Mesenchymal stem cell (in vitro differentiated cells and primary cell): ENCODE results near the gene RNH1.

Experiments
- DNase-seq: peaks from one replicate; pipeline ENCODE4 v3.0.0-alpha.2; 2013
- H2AFZ ChIP-seq: one replicate; pipeline ENCODE4 v1.6.1; 2013; ENCODE audit warnings: low read depth, mild to moderate bottlenecking, control low read depth, inconsistent platforms, low read length, moderate library complexity
- H2AK5ac ChIP-seq: 2 replicates; pipeline ENCODE4 v1.6.1; 2013; ENCODE audit warnings: low read length, moderate library complexity, mild to moderate bottlenecking, inconsistent platforms; ENCODE audit not compliant: severe bottlenecking
- H2BK120ac ChIP-seq: one replicate; pipeline ENCODE4 v1.6.1; 2013; ENCODE audit warnings: low read depth, mild to moderate bottlenecking, inconsistent platforms, low read length, moderate library complexity
- H2BK12ac ChIP-seq, 2 experiments: one replicate each; pipeline ENCODE4 v1.6.1; 2013; ENCODE audit warnings: inconsistent platforms in 2 of 2, low read length in 2 of 2, mild to moderate bottlenecking in 2 of 2, moderate library complexity in 2 of 2, control low read depth in 1 of 2
- H2BK15ac ChIP-seq: one replicate; pipeline ENCODE4 v1.6.1; 2013; ENCODE audit warnings: mild to moderate bottlenecking, low read depth, inconsistent platforms; ENCODE audit not compliant: poor library complexity, severe bottlenecking
- H2BK5ac ChIP-seq: 2 replicates; pipeline ENCODE4 v1.6.1; 2013; ENCODE audit warnings: low read depth, mild to moderate bottlenecking, low read length, control low read depth, inconsistent platforms; ENCODE audit not compliant: poor library complexity, severe bottlenecking
- H3K14ac ChIP-seq, 2 experiments: one replicate each; pipeline ENCODE4 v1.6.1; 2013; ENCODE audit warnings: inconsistent platforms in 2 of 2, low read length in 2 of 2, control low read depth in 1 of 2, mild to moderate bottlenecking in 1 of 2, moderate library complexity in 1 of 2
- H3K18ac ChIP-seq, 2 experiments: one replicate each; pipeline ENCODE4 v1.6.1; 2013; ENCODE audit warnings: inconsistent platforms in 2 of 2, low read length in 2 of 2, control low read depth in 1 of 2, low read depth in 1 of 2, mild to moderate bottlenecking in 1 of 2
- H3K23ac ChIP-seq, 2 experiments: one replicate each; pipeline ENCODE4 v1.6.1; 2013; ENCODE audit warnings: inconsistent platforms in 2 of 2, low read length in 2 of 2, mild to moderate bottlenecking in 2 of 2, moderate library complexity in 2 of 2, control low read depth in 1 of 2
- H3K27ac ChIP-seq: 2 replicates; pipeline ENCODE4 v1.5.1; 2013; ENCODE audit warnings: mild to moderate bottlenecking, moderate library complexity, low read length, control low read depth, inconsistent platforms; ENCODE audit not compliant: poor library complexity, severe bottlenecking
- H3K27me3 ChIP-seq, 2 experiments: 2 replicates each; pipeline versions ENCODE4 v1.6.1 to v1.7.0; 2013; ENCODE audit warnings: low read length in 2 of 2, mild to moderate bottlenecking in 2 of 2, moderate library complexity in 2 of 2, control low read depth in 1 of 2, inconsistent platforms in 1 of 2; ENCODE audit not compliant: control insufficient read depth in 1 of 2, insufficient read depth in 1 of 2
- H3K36me3 ChIP-seq, 2 experiments: 2 replicates each; pipeline versions ENCODE4 v1.6.1 to v1.7.0; 2013; ENCODE audit warnings: low read length in 2 of 2, control low read depth in 1 of 2, inconsistent platforms in 1 of 2, low read depth in 1 of 2, mild to moderate bottlenecking in 1 of 2; ENCODE audit not compliant: insufficient read depth in 2 of 2, control insufficient read depth in 1 of 2
- H3K4ac ChIP-seq, 2 experiments: one replicate each; pipeline ENCODE4 v1.6.1; 2013; ENCODE audit warnings: inconsistent platforms in 2 of 2, low read length in 2 of 2, mild to moderate bottlenecking in 2 of 2, moderate library complexity in 2 of 2, control low read depth in 1 of 2, low read depth in 1 of 2
- H3K4me1 ChIP-seq: 2 replicates; pipeline ENCODE4 v1.6.1; 2013; ENCODE audit warnings: low read depth, low read length, control low read depth; ENCODE audit not compliant: control insufficient read depth, insufficient read depth
- H3K4me2 ChIP-seq: 2 replicates; pipeline ENCODE4 v1.6.1; 2013; ENCODE audit warnings: low read length, mild to moderate bottlenecking, inconsistent platforms; ENCODE audit not compliant: poor library complexity, severe bottlenecking
- H3K4me3 ChIP-seq, 2 experiments: 2 replicates each; pipeline versions ENCODE4 v1.5.1 to v1.7.0; 2013; ENCODE audit warnings: low read length in 2 of 2, mild to moderate bottlenecking in 2 of 2, control low read depth in 1 of 2, low read depth in 1 of 2; ENCODE audit not compliant: insufficient read depth in 1 of 2
- H3K79me1 ChIP-seq: replicated peaks from 2 replicates; pipeline ENCODE4 v1.6.1; 2013; ENCODE audit warnings: mild to moderate bottlenecking, control low read depth, low read length, inconsistent platforms; ENCODE audit not compliant: poor library complexity, severe bottlenecking
- H3K9ac ChIP-seq: 2 replicates; pipeline ENCODE4 v1.7.0; 2013; ENCODE audit warnings: mild to moderate bottlenecking, low read length, moderate library complexity
- H3K9me3 ChIP-seq: 2 replicates; pipeline ENCODE4 v1.7.0; 2013; ENCODE audit warnings: mild to moderate bottlenecking, low read length; ENCODE audit not compliant: control insufficient read depth
- H4K8ac ChIP-seq: one replicate; pipeline ENCODE4 v1.6.1; 2013; ENCODE audit warnings: inconsistent platforms, mild to moderate bottlenecking, low read length, moderate library complexity
- H4K91ac ChIP-seq: one replicate; pipeline ENCODE4 v1.6.1; 2013; ENCODE audit warnings: mild to moderate bottlenecking, low read length, inconsistent platforms
- WGBS: methylation state at CpG from one replicate; pipeline ENCODE4 v1.1.7; 2013; ENCODE audit warnings: mixed read lengths; 5-methylcytosine and 5-hydroxymethylcytosine counted together

Gene RNH1

GRCh38 chr11:532527-532985 is 25.5 kb upstream of the RNH1 start:
- no peak overlapping the region for H2BK5ac ChIP-seq

DNA sequence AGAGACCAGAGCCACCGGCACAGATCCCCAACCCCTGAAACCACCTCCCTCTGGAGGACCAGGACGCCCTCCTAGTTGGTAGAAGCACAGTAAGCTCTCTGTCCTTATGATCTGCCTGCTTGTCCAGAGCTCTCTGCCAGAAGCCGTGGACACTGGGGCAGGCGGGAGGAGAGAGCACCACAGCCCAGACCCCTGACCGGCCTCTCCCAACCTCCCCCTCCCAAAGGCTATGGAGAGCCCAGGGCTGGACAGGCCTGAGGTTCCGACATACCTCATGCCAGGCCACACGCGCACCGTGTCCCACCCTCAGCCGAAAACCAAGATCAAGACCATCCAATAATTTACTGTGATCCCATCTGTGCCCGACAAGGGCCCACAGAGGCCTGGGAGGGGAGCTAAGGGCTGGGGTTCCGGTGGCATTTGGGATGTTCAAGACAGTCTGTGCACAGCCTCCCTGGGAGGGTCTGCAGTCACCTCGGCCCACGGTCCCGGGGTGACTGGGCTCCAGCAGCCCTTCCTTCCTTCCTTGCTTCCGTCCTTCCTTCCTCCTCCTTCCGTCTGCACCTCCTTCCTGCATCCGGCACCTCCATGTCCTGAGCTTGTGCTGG is 25.0 kb upstream of the RNH1 start:
- H3K4me3 ChIP-seq = no peak overlapping the region
- H3K4me1 ChIP-seq = peaks cover 25% of the 10 kb centered on the region
- H2BK15ac ChIP-seq = no peak overlapping the region
- peaks cover 27 to 50% of the 10 kb centered on the region in 2 experiments for H3K36me3 ChIP-seq
- no peak overlapping the region for H3K4ac ChIP-seq
- 95% methylated on average over 13 of the region's 18 CpGs for WGBS
- H3K4me2 ChIP-seq = no peak overlapping the region
- no peak overlapping the region for H2BK120ac ChIP-seq
- no peak overlapping the region for H2AK5ac ChIP-seq
- H4K91ac ChIP-seq = no peak overlapping the region
- H3K9me3 ChIP-seq = no peaks in the 10 kb centered on the region
- peak overlapping the region in 1 of 2 experiments; percentile 29 for H2BK12ac ChIP-seq
- H3K23ac ChIP-seq = peak overlapping the region in 1 of 2 experiments; percentile 16
- H3K9ac ChIP-seq = no peak overlapping the region
- no peak overlapping the region for H3K27ac ChIP-seq
- H3K79me1 ChIP-seq = peaks cover 12% of the 10 kb centered on the region
- no peak overlapping the region for H2BK5ac ChIP-seq
- no peak overlapping the region for H2AFZ ChIP-seq
- peaks cover 0 to 1% of the 10 kb centered on the region in 2 experiments for H3K27me3 ChIP-seq
- H3K18ac ChIP-seq = no peak overlapping the region
- H4K8ac ChIP-seq = no peak overlapping the region
- no peak for DNase-seq
- H3K14ac ChIP-seq = no peak overlapping the region

More at GRCh38 chr11:532527-532985, 25.5 kb upstream of the RNH1 start:
- Histone ChIP-seq H3K4ac (no peak overlapping the region), H3K4me1 (peaks cover 31% of the 10 kb centered on the region), H4K91ac (peak overlapping the region; percentile 3), H2BK15ac (no peak overlapping the region), H4K8ac (no peak overlapping the region), H2AFZ (no peak overlapping the region), H3K9me3 (no peaks in the 10 kb centered on the region), H3K9ac (no peak overlapping the region), H2AK5ac (no peak overlapping the region), H3K14ac (no peak overlapping the region), H3K79me1 (peaks cover 12% of the 10 kb centered on the region), H2BK120ac (no peak overlapping the region), H3K4me2 (no peak overlapping the region), H3K27ac (no peak overlapping the region), H3K4me3 (no peak overlapping the region), H3K23ac (no peak overlapping the region), H3K18ac (no peak overlapping the region), H3K36me3 (peaks cover 27 to 50% of the 10 kb centered on the region in 2 experiments), H2BK12ac (no peak overlapping the region), H3K27me3 (peaks cover 0 to 6% of the 10 kb centered on the region in 2 experiments)
- 97% methylated on average over 22 of the region's 23 CpGs for WGBS
- DNase-seq = no peak

DNA sequence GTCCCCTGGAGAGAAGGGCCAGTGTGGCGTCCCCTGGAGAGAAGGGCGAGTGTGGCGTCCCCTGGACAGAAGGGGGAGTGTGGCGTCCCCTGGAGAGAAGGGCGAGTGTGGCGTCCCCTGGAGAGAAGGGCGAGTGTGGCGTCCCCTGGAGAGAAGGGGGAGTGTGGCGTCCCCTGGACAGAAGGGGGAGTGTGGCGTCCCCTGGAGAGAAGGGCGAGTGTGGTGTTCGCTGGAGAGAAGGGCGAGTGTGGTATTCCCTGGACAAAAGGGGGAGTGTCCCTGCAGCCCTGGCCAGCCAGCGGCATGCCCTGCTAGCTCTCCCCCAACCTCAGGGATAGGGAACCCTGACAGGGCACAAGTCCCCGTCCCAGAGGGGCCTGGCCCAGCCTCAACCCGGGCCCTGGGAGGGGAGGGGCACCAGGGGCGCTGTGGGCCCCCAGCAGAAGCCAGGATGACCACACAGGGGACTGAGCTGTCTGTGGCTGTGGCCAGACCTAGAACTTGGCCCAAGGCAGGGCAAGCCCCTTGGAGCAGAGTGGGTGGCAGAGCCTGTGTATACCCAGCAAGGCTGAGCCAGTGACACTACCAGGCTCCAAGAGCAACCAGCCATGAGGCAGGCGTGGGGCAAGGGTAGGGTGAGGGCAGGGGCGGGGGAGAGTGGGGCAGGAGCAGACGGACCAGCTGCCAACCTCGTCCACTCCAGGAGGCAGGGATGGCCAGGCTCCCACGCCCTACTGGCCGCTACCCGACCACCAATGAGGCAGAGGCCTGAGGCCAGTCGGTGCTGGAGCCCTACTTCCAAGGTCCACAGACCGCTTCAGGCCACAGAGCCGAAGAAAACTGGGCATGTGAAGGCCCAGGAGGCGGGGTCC is 24.2 kb upstream of the RNH1 start:
- no peak overlapping the region for H2AK5ac ChIP-seq
- peaks cover 19% of the 10 kb centered on the region for H3K4me1 ChIP-seq
- H4K91ac ChIP-seq = no peak overlapping the region
- H2BK120ac ChIP-seq = no peak overlapping the region
- no peaks in the 10 kb centered on the region for H3K9me3 ChIP-seq
- peaks cover 27 to 50% of the 10 kb centered on the region in 2 experiments for H3K36me3 ChIP-seq
- no peak overlapping the region for H2AFZ ChIP-seq
- H3K4me3 ChIP-seq = no peak overlapping the region
- H3K27ac ChIP-seq = no peak overlapping the region
- no peak overlapping the region for H2BK12ac ChIP-seq
- H3K27me3 ChIP-seq = no peaks in the 10 kb centered on the region
- no peak overlapping the region for H2BK15ac ChIP-seq
- no peak overlapping the region for H3K18ac ChIP-seq
- H3K4me2 ChIP-seq = no peak overlapping the region
- H3K9ac ChIP-seq = no peak overlapping the region
- H3K4ac ChIP-seq = no peak overlapping the region
- H3K14ac ChIP-seq = no peak overlapping the region
- peaks cover 12% of the 10 kb centered on the region for H3K79me1 ChIP-seq
- 92% methylated on average over 28 of the region's 28 CpGs for WGBS
- H4K8ac ChIP-seq = no peak overlapping the region
- no peak for DNase-seq
- no peak overlapping the region for H3K23ac ChIP-seq
- H2BK5ac ChIP-seq = no peak overlapping the region

DNA sequence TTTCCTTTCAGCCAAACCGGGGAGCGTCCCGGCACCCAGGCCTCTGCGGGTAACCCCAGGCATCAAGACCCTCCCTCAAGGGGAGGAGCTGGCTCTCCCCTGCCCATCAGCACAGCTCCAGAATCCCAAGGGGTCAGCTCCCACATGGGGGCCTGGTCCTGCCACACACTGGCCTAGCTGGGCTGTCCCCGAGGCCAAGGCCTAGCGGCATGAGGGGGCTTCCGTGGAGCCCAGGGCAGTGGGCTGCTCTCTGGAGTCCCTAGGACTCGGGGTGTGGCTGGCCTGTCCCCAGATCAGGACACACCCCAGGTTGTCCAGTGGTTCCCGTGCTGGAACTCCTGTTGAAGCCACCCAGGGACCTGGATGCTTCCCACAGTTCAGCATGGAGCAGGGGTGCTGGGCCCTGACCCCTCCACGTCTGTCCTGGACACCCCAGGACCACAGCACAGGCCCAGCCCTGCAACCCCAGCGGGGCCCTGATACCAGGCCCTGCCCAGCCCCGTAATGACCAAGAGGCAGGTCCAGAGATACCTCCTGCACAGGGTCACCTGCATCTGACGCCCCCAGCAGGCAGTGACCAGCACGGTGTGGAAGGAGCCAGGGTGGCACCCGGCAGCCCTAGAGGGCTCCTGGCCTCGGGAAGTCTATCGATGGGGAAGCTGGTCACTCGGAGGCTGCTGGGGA is 22.8 kb upstream of the RNH1 start:
- Histone ChIP-seq H3K36me3 (peaks cover 27 to 50% of the 10 kb centered on the region in 2 experiments), H2BK15ac (no peak overlapping the region), H3K27ac (no peak overlapping the region), H3K4me1 (peaks cover 16% of the 10 kb centered on the region), H2BK120ac (no peak overlapping the region), H3K14ac (no peak overlapping the region), H4K91ac (no peak overlapping the region), H3K23ac (no peak overlapping the region), H3K4me2 (no peak overlapping the region), H2AK5ac (no peak overlapping the region), H3K4me3 (no peak overlapping the region), H3K79me1 (peaks cover 12% of the 10 kb centered on the region), H4K8ac (no peak overlapping the region), H2BK5ac (no peak overlapping the region), H2AFZ (no peak overlapping the region), H3K4ac (no peak overlapping the region), H3K18ac (no peak overlapping the region), H3K27me3 (no peaks in the 10 kb centered on the region), H3K9ac (no peak overlapping the region), H2BK12ac (no peak overlapping the region), H3K9me3 (no peaks in the 10 kb centered on the region)
- 92% methylated on average over 18 of the region's 18 CpGs for WGBS
- no peak for DNase-seq
